ENCODE data around the gene TRAPPC12. TPM values are rescaled to one million over a fixed set of nuclear protein-coding genes. Genes with fewer than 3 reads are reported as not detected.

TRAPPC12 gene
- total RNA-seq, 1 experiment from 2014 or later: 85.0 TPM

DNA sequence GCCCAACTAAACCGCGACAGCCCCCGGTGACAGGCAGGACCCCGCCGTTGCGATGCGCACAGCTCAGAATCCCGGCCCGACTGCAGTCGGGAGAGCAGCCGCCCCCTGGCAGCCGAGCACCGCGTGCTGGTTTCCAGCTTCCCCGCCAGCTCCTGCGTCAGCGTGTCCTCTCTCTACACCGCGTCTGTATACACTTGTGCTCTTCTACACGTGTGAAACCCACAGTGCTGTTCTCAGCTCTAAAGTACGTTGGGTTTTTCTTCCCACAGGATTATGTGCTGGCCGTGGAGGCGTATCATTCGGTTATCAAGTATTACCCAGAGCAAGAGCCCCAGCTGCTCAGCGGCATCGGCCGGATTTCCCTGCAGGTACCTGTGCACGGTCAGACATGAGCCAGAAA is 85.8 kb downstream of the TRAPPC12 start:
- TF ChIP-seq, protein P1, sequence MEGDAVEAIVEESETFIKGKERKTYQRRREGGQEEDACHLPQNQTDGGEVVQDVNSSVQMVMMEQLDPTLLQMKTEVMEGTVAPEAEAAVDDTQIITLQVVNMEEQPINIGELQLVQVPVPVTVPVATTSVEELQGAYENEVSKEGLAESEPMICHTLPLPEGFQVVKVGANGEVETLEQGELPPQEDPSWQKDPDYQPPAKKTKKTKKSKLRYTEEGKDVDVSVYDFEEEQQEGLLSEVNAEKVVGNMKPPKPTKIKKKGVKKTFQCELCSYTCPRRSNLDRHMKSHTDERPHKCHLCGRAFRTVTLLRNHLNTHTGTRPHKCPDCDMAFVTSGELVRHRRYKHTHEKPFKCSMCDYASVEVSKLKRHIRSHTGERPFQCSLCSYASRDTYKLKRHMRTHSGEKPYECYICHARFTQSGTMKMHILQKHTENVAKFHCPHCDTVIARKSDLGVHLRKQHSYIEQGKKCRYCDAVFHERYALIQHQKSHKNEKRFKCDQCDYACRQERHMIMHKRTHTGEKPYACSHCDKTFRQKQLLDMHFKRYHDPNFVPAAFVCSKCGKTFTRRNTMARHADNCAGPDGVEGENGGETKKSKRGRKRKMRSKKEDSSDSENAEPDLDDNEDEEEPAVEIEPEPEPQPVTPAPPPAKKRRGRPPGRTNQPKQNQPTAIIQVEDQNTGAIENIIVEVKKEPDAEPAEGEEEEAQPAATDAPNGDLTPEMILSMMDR (IDR thresholded peaks at IDR 0.05; ENCODE audit: insufficient read depth in 1 of 2, low read depth in 1 of 2, low read length in 1 of 2, severe bottlenecking in 1 of 2, unreplicated experiment in 1 of 2): no peak
- Histone ChIP-seq H3K36me3 (ENCODE audit: control insufficient read depth, insufficient read depth, low read length) (peaks cover 3% of the 10 kb centered on the region), H3K4me3 (ENCODE audit: low read depth, low read length) (no peak overlapping the region), H3K27me3 (replicated peaks; ENCODE audit: control insufficient read depth, insufficient read depth, low read length) (no peaks in the 10 kb centered on the region), H3K9me3 (no peaks in the 10 kb centered on the region), H3K4me1 (peaks cover 20% of the 10 kb centered on the region)
- BruUV-seq (replicated peaks): no TSS peak
- intact Hi-C loops (cut with micrococcal nuclease; ENCODE audit: unreplicated experiment): loop anchor here (5.0 kb wide), 1 partner anchor 187 kb away; no protein-coding TSS in a partner anchor
- no peak for DNase-seq
- Mint-ChIP-seq H3K4me1 (ENCODE audit: low read depth, unreplicated experiment) (no peaks in the 10 kb centered on the region), H3K4me3 (ENCODE audit: unreplicated experiment) (no peak overlapping the region), H3K27me3 (ENCODE audit: insufficient read depth, unreplicated experiment) (no peaks in the 10 kb centered on the region), H3K27ac (ENCODE audit: unreplicated experiment) (peak overlapping the region; percentile 18), H3K9me3 (ENCODE audit: unreplicated experiment) (no peaks in the 10 kb centered on the region), H3K36me3 (ENCODE audit: insufficient read depth, unreplicated experiment) (peaks cover 15% of the 10 kb centered on the region)
- ChIA-PET POLR2A (interaction anchor here (1.1 kb wide), 2 partner anchors 11 to 54 kb away, joined by 3 to 6 read pairs; partner anchors contain the start of gene ADI1), CTCF (no interaction called here)

DNA sequence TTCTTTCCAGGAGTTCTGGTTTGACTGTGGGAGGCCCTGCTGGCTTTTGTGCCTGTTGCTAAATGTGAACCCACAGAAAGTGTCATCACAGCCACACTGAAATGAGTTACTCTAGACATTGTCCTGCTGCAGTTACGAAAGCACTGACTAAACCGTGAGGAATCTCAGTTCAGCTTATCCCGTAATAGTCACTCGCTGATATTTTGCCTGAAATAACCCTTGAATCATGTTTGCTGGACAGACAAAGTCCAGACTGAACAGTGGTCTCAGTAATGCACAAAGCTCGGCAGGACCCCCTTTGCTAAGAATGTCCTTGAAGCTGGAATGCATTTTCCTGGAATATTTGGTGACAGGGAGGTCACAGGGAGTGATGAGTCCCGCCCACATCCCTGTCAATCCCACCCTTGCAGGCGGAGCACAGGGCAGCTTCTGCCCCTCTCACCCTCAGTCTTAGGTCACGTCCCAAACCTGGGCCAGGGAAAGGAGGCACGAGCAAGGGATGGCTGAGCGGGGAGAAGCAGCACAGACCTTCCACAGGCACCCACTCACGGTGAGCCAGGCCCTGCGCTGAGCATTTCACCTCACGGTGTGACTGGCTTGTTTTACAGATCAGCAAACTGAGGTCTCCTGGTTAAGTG is 86.5 kb downstream of the TRAPPC12 start:
- Histone ChIP-seq H3K27me3 (replicated peaks; ENCODE audit: control insufficient read depth, insufficient read depth, low read length) (no peaks in the 10 kb centered on the region), H3K36me3 (ENCODE audit: control insufficient read depth, insufficient read depth, low read length) (peaks cover 3% of the 10 kb centered on the region), H3K9me3 (no peaks in the 10 kb centered on the region), H3K4me3 (ENCODE audit: low read depth, low read length) (no peak overlapping the region), H3K4me1 (peaks cover 20% of the 10 kb centered on the region)
- intact Hi-C loops (cut with micrococcal nuclease; ENCODE audit: unreplicated experiment): loop anchor here (5.0 kb wide), 1 partner anchor 186 kb away; no protein-coding TSS in a partner anchor
- Mint-ChIP-seq H3K4me3 (ENCODE audit: unreplicated experiment) (no peak overlapping the region), H3K4me1 (ENCODE audit: low read depth, unreplicated experiment) (no peaks in the 10 kb centered on the region), H3K27ac (ENCODE audit: unreplicated experiment) (peak overlapping the region; percentile 18), H3K36me3 (ENCODE audit: insufficient read depth, unreplicated experiment) (peaks cover 15% of the 10 kb centered on the region), H3K9me3 (ENCODE audit: unreplicated experiment) (no peaks in the 10 kb centered on the region), H3K27me3 (ENCODE audit: insufficient read depth, unreplicated experiment) (no peaks in the 10 kb centered on the region)
- CTCF ChIA-PET: interaction anchor here (0.6 kb wide), 1 partner anchor 458 kb away, joined by 3 read pairs; no protein-coding TSS in a partner anchor
- BruUV-seq (replicated peaks): no TSS peak
- peak; percentile 42 to 58 for DNase-seq
- POLR2A ChIA-PET: interaction anchor here (1.1 kb wide), 2 partner anchors 12 to 53 kb away, joined by 3 to 6 read pairs; partner anchors contain the start of gene ADI1
- TF ChIP-seq, protein P1 (IDR thresholded peaks at IDR 0.05; ENCODE audit: insufficient read depth in 1 of 2, low read depth in 1 of 2, low read length in 1 of 2, severe bottlenecking in 1 of 2, unreplicated experiment in 1 of 2): no peak

DNA sequence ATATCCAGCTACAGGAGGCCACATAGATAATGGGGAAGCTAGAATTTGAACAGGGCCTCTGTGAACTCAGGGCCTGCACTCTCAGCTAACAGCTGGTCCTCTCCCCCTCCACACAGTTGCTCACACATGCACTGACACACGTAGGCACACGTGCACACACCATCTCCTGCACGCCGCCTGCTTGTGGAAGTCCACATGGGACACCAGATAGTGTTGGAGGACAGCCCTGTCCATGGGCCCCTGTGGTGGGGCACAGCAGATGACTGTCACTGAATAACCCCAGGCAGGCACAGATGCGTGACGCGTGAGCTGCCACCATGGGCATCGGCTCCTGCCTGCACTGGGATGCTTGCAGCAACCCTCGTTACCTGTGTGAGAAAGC is 87.0 kb downstream of the TRAPPC12 start:
- Histone ChIP-seq H3K27me3 (replicated peaks; ENCODE audit: control insufficient read depth, insufficient read depth, low read length) (no peaks in the 10 kb centered on the region), H3K9me3 (no peaks in the 10 kb centered on the region), H3K4me1 (peaks cover 20% of the 10 kb centered on the region), H3K36me3 (ENCODE audit: control insufficient read depth, insufficient read depth, low read length) (peaks cover 3% of the 10 kb centered on the region), H3K4me3 (ENCODE audit: low read depth, low read length) (no peak overlapping the region)
- TF ChIP-seq, protein P1 (IDR thresholded peaks at IDR 0.05; ENCODE audit: insufficient read depth in 1 of 2, low read depth in 1 of 2, low read length in 1 of 2, severe bottlenecking in 1 of 2, unreplicated experiment in 1 of 2): no peak
- ChIA-PET POLR2A (interaction anchor here (1.1 kb wide), 2 partner anchors 12 to 53 kb away, joined by 3 to 6 read pairs; partner anchors contain the start of gene ADI1), CTCF (interaction anchor here (0.6 kb wide), 1 partner anchor 458 kb away, joined by 3 read pairs; no protein-coding TSS in a partner anchor)
- Mint-ChIP-seq H3K36me3 (ENCODE audit: insufficient read depth, unreplicated experiment) (peaks cover 15% of the 10 kb centered on the region), H3K4me3 (ENCODE audit: unreplicated experiment) (no peak overlapping the region), H3K27me3 (ENCODE audit: insufficient read depth, unreplicated experiment) (no peaks in the 10 kb centered on the region), H3K4me1 (ENCODE audit: low read depth, unreplicated experiment) (no peaks in the 10 kb centered on the region), H3K27ac (ENCODE audit: unreplicated experiment) (peak overlapping the region; percentile 18), H3K9me3 (ENCODE audit: unreplicated experiment) (no peaks in the 10 kb centered on the region)
- intact Hi-C loops (cut with micrococcal nuclease; ENCODE audit: unreplicated experiment): loop anchor here (5.0 kb wide), 1 partner anchor 186 kb away; no protein-coding TSS in a partner anchor
- BruUV-seq (replicated peaks): no TSS peak
- no peak for DNase-seq

All from Caco-2 (cell line).